MM.1S (cell line): ENCODE results near the gene PROK2.

ENCODE experiments used
- DNase-seq: peaks from one replicate; pipeline ENCODE4 v3.0.0-alpha.2; 2015
- H2AFZ ChIP-seq: fragments of 300-600 bp; sonication (generic); 2 replicates; pipeline ENCODE4 v1.6.0; 2016; ENCODE audit warnings: antibody characterized with exemption, low read length
- H3F3A ChIP-seq: fragments of 300-600 bp; sonication (generic); 2 replicates; pipeline ENCODE4 v1.6.1; 2016; ENCODE audit warnings: mild to moderate bottlenecking, antibody characterized with exemption, low read length, moderate library complexity, mixed read lengths; ENCODE audit not compliant: insufficient read depth
- H3K27ac ChIP-seq: fragments of 300-600 bp; sonication (generic); 2 replicates; pipeline ENCODE4 v1.5.1; 2016; ENCODE audit warnings: mild to moderate bottlenecking, low read length
- H3K27me3 ChIP-seq: fragments of 300-600 bp; sonication (generic); replicated peaks from 2 replicates; pipeline ENCODE4 v1.6.0; 2016; ENCODE audit warnings: low read length; ENCODE audit not compliant: insufficient read depth
- H3K36me3 ChIP-seq: fragments of 300-600 bp; sonication (generic); replicated peaks from 2 replicates; pipeline ENCODE4 v1.6.1; 2016; ENCODE audit warnings: mild to moderate bottlenecking, low read length, mixed read lengths; ENCODE audit not compliant: insufficient read depth
- H3K4me1 ChIP-seq: fragments of 300-600 bp; sonication (generic); 2 replicates; pipeline ENCODE4 v1.6.1; 2016; ENCODE audit warnings: low read length, mixed read lengths
- H3K4me2 ChIP-seq: fragments of 300-600 bp; sonication (generic); 2 replicates; pipeline ENCODE4 v1.6.0; 2016; ENCODE audit warnings: low read depth, low read length
- H3K4me3 ChIP-seq: fragments of 300-600 bp; sonication (generic); 2 replicates; pipeline ENCODE4 v1.5.1; 2016; ENCODE audit warnings: low read length, mixed read lengths
- H3K79me2 ChIP-seq: fragments of 300-600 bp; sonication (generic); 2 replicates; pipeline ENCODE4 v1.6.1; 2016; ENCODE audit warnings: mixed run types, low read length, mixed read lengths
- H3K9ac ChIP-seq: fragments of 300-600 bp; sonication (generic); 2 replicates; pipeline ENCODE4 v1.6.1; 2016; ENCODE audit warnings: low read length, mixed read lengths
- H3K9me2 ChIP-seq: fragments of 300-600 bp; sonication (generic); replicated peaks from 2 replicates; pipeline ENCODE4 v1.6.1; 2016; ENCODE audit warnings: mild to moderate bottlenecking, low read length, mixed read lengths; ENCODE audit not compliant: insufficient read depth
- H3K9me3 ChIP-seq: fragments of 300-600 bp; sonication (generic); replicated peaks from 2 replicates; pipeline ENCODE4 v1.6.1; 2016; ENCODE audit warnings: mild to moderate bottlenecking, low read length, mixed read lengths; ENCODE audit not compliant: insufficient read depth
- H4K20me1 ChIP-seq: fragments of 300-600 bp; sonication (generic); 2 replicates; pipeline ENCODE4 v1.6.1; 2016; ENCODE audit warnings: mild to moderate bottlenecking, low read length, moderate library complexity, mixed read lengths; ENCODE audit not compliant: insufficient read depth
- CTCF ChIP-seq: fragments of 300-600 bp; sonication (generic); IDR thresholded peaks from 2 replicates; pipeline ENCODE4 v1.5.1; 2016; ENCODE audit warnings: antibody characterized with exemption, low read length, mixed read lengths
- EZH2 ChIP-seq: fragments of 300-600 bp; sonication (generic); optimal IDR thresholded peaks from 2 replicates; pipeline ENCODE3; 2017; ENCODE audit warnings: low read depth, mild to moderate bottlenecking, antibody characterized with exemption, low read length, mixed read lengths
- EZH2phosphoT487 ChIP-seq: fragments of 300-600 bp; sonication (generic); IDR thresholded peaks from 2 replicates; pipeline ENCODE4 v1.6.1; 2018; ENCODE audit warnings: antibody characterized with exemption, low read length

PROK2 gene

GRCh38 chr3:71821116-71821515 lies 36.2 kb upstream of the PROK2 start:
- H3K27ac ChIP-seq, result no peak overlapping the region
- H3K4me2 ChIP-seq, result no peak overlapping the region
- H3K4me3 ChIP-seq, result no peak overlapping the region
- H3K27me3 ChIP-seq, result no peaks in the 10 kb centered on the region
- no peaks in the 10 kb centered on the region for H3K4me1 ChIP-seq
- no peaks in the 10 kb centered on the region for H4K20me1 ChIP-seq
- DNase-seq, result no peak
- no peak overlapping the region for H3K9ac ChIP-seq
- no peaks in the 10 kb centered on the region for H3K9me3 ChIP-seq
- H3K79me2 ChIP-seq, result no peaks in the 10 kb centered on the region
- H2AFZ ChIP-seq, result no peak overlapping the region
- H3F3A ChIP-seq, result no peaks in the 10 kb centered on the region
- TF ChIP-seq EZH2 (no peak), CTCF (no peak), EZH2phosphoT487 (no peak)
- H3K9me2 ChIP-seq, result no peaks in the 10 kb centered on the region
- no peaks in the 10 kb centered on the region for H3K36me3 ChIP-seq

DNA sequence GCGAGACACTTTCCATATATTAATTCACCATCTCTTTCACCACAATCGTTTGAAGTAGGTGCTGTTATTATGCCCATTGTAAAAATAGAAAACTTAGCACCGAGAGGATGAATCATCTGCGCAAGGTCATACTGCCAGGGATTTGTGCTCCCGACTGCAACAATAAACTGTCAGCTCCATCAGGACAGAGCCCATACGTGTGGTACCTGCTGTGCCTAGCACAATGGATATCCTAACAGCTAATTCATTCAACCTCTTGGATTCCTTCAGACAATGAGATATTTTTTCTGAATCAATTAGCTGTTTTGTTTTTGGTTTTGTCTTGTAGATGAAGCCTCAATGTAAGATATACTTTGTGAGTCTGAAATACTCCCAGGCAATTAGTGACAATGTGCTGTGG lies 32.3 kb upstream of the PROK2 start:
- H4K20me1 ChIP-seq, result no peaks in the 10 kb centered on the region
- H2AFZ ChIP-seq, result no peak overlapping the region
- H3K79me2 ChIP-seq, result no peaks in the 10 kb centered on the region
- no peaks in the 10 kb centered on the region for H3K27me3 ChIP-seq
- peaks cover 6% of the 10 kb centered on the region for H3K4me1 ChIP-seq
- H3K9me3 ChIP-seq, result no peaks in the 10 kb centered on the region
- H3K9me2 ChIP-seq, result no peaks in the 10 kb centered on the region
- DNase-seq, result no peak
- no peak overlapping the region for H3K9ac ChIP-seq
- H3K4me3 ChIP-seq, result no peak overlapping the region
- no peak overlapping the region for H3K27ac ChIP-seq
- H3K4me2 ChIP-seq, result no peak overlapping the region
- H3K36me3 ChIP-seq, result no peaks in the 10 kb centered on the region
- H3F3A ChIP-seq, result no peaks in the 10 kb centered on the region
- TF ChIP-seq EZH2 (no peak), CTCF (no peak), EZH2phosphoT487 (no peak)

- TF ChIP-seq EZH2 (no peak), CTCF (no peak), EZH2phosphoT487 (no peak)
- H3K9ac ChIP-seq, result no peak overlapping the region
- H3K4me3 ChIP-seq, result no peak overlapping the region
- no peaks in the 10 kb centered on the region for H3K9me2 ChIP-seq
- H4K20me1 ChIP-seq, result no peaks in the 10 kb centered on the region
- H3K4me1 ChIP-seq, result peaks cover 11% of the 10 kb centered on the region
- no peak for DNase-seq
- H3K4me2 ChIP-seq, result no peak overlapping the region
- no peaks in the 10 kb centered on the region for H3K27me3 ChIP-seq
- no peaks in the 10 kb centered on the region for H3K9me3 ChIP-seq
- H2AFZ ChIP-seq, result no peak overlapping the region
- no peaks in the 10 kb centered on the region for H3F3A ChIP-seq
- H3K27ac ChIP-seq, result no peak overlapping the region
- H3K36me3 ChIP-seq, result no peaks in the 10 kb centered on the region
- no peaks in the 10 kb centered on the region for H3K79me2 ChIP-seq
Measured at GRCh38 chr3:71816767-71817156, 31.8 kb upstream of the PROK2 start.
